H9 (cell line): ENCODE results near the gene DPY30. TPM values are rescaled to one million over a fixed set of nuclear protein-coding genes. Genes with fewer than 3 reads are reported as not detected.

Source experiments
- DNase-seq: peaks from one replicate; pipeline ENCODE4 v3.0.0-alpha.2; 2017
- H2AFZ ChIP-seq: one replicate; pipeline ENCODE4 v1.6.1; 2013; ENCODE audit warnings: mild to moderate bottlenecking, low read length, control low read depth, moderate library complexity
- H2AK5ac ChIP-seq: 2 replicates; pipeline ENCODE4 v1.6.1; 2013; ENCODE audit warnings: low read length, control low read depth, mixed read lengths; ENCODE audit not compliant: insufficient read length
- H2BK120ac ChIP-seq: one replicate; pipeline ENCODE4 v1.6.1; 2013; ENCODE audit warnings: low read depth, mild to moderate bottlenecking, low read length, control low read depth, inconsistent platforms; ENCODE audit not compliant: poor library complexity, severe bottlenecking
- H2BK12ac ChIP-seq: 2 replicates; pipeline ENCODE4 v1.6.1; 2013; ENCODE audit warnings: low read length, control low read depth, mixed read lengths, low read depth; ENCODE audit not compliant: insufficient read length
- H2BK15ac ChIP-seq: 2 replicates; pipeline ENCODE4 v1.6.1; 2013; ENCODE audit warnings: low read depth, low read length, control low read depth
- H2BK20ac ChIP-seq: one replicate; pipeline ENCODE4 v1.6.1; 2013; ENCODE audit warnings: low read depth, mild to moderate bottlenecking, low read length, control low read depth, inconsistent platforms; ENCODE audit not compliant: poor library complexity, severe bottlenecking
- H2BK5ac ChIP-seq: 2 replicates; pipeline ENCODE4 v1.6.1; 2013; ENCODE audit warnings: low read length, control low read depth, mixed read lengths; ENCODE audit not compliant: insufficient read length
- H3K14ac ChIP-seq: 2 replicates; pipeline ENCODE4 v1.6.1; 2013; ENCODE audit warnings: low read length, control low read depth; ENCODE audit not compliant: insufficient read depth
- H3K18ac ChIP-seq: 2 replicates; pipeline ENCODE4 v1.6.1; 2013; ENCODE audit warnings: low read depth, mild to moderate bottlenecking, mixed read lengths, low read length, control low read depth; ENCODE audit not compliant: insufficient read length
- H3K23ac ChIP-seq: 2 replicates; pipeline ENCODE4 v1.6.1; 2013; ENCODE audit warnings: low read length, control low read depth, mixed read lengths, low read depth; ENCODE audit not compliant: insufficient read length
- H3K23me2 ChIP-seq: 2 replicates; pipeline ENCODE4 v1.6.1; 2013; ENCODE audit warnings: low read depth, mild to moderate bottlenecking, mixed read lengths, low read length, control low read depth; ENCODE audit not compliant: insufficient read length, poor library complexity, severe bottlenecking
- H3K27ac ChIP-seq: 2 replicates; pipeline ENCODE4 v1.5.1; 2013; ENCODE audit warnings: low read length, control low read depth, mixed read lengths, low read depth; ENCODE audit not compliant: insufficient read length
- H3K27me3 ChIP-seq: 2 replicates; pipeline ENCODE4 v1.6.1; 2013; ENCODE audit warnings: low read length, control low read depth, inconsistent platforms; ENCODE audit not compliant: insufficient read depth
- H3K4ac ChIP-seq: 2 replicates; pipeline ENCODE4 v1.6.1; 2013; ENCODE audit warnings: low read depth, mild to moderate bottlenecking, control low read depth, inconsistent platforms, low read length, moderate library complexity
- H3K4me1 ChIP-seq: 2 replicates; pipeline ENCODE4 v1.6.1; 2013; ENCODE audit warnings: low read length, control low read depth, inconsistent platforms; ENCODE audit not compliant: insufficient read depth
- H3K4me2 ChIP-seq: 2 replicates; pipeline ENCODE4 v1.6.1; 2013; ENCODE audit warnings: low read length, control low read depth, mixed read lengths; ENCODE audit not compliant: insufficient read length, insufficient read depth
- H3K56ac ChIP-seq: 2 replicates; pipeline ENCODE4 v1.6.1; 2013; ENCODE audit warnings: low read depth, mild to moderate bottlenecking, mixed read lengths, low read length, control low read depth; ENCODE audit not compliant: insufficient read length
- H3K79me1 ChIP-seq: 2 replicates; pipeline ENCODE4 v1.6.1; 2013; ENCODE audit warnings: low read depth, mild to moderate bottlenecking, moderate library complexity, low read length, control low read depth, inconsistent platforms; ENCODE audit not compliant: insufficient read depth, poor library complexity, severe bottlenecking
- H3K79me2 ChIP-seq: 2 replicates; pipeline ENCODE4 v1.6.1; 2013; ENCODE audit warnings: low read length, control low read depth, inconsistent platforms; ENCODE audit not compliant: insufficient read depth
- H3K9ac ChIP-seq: 2 replicates; pipeline ENCODE4 v1.6.1; 2013; ENCODE audit warnings: low read length, control low read depth, mixed read lengths; ENCODE audit not compliant: insufficient read length; ENCODE audit errors: extremely low read depth
- H3K9me3 ChIP-seq: one replicate; pipeline ENCODE4 v1.6.1; 2013; ENCODE audit warnings: low read depth, low read length, inconsistent platforms; ENCODE audit not compliant: control insufficient read depth
- H3T11ph ChIP-seq: one replicate; pipeline ENCODE4 v1.6.1; 2013; ENCODE audit warnings: mild to moderate bottlenecking, low read length, control low read depth, inconsistent platforms
- H4K20me1 ChIP-seq: one replicate; pipeline ENCODE4 v1.6.1; 2013; ENCODE audit not compliant: control insufficient read depth, insufficient read length, insufficient read depth
- H4K5ac ChIP-seq: 2 replicates; pipeline ENCODE4 v1.6.1; 2013; ENCODE audit warnings: low read depth, mild to moderate bottlenecking, mixed read lengths, low read length, control low read depth; ENCODE audit not compliant: insufficient read length
- H4K8ac ChIP-seq: replicated peaks from 2 replicates; pipeline ENCODE4 v1.6.1; 2013; ENCODE audit warnings: low read length, control low read depth, mixed read lengths, low read depth; ENCODE audit not compliant: insufficient read length
- H4K91ac ChIP-seq: 2 replicates; pipeline ENCODE4 v1.6.1; 2013; ENCODE audit warnings: low read depth, mild to moderate bottlenecking, moderate library complexity, mixed read lengths, low read length, control low read depth; ENCODE audit not compliant: insufficient read length
- H3K27ac Mint-ChIP-seq, 3 experiments: 2 replicates in 2 of 3; 3 replicates in 1 of 3; pipeline ENCODE4 v1.8.0; 2020 to 2021; ENCODE audit warnings: mixed read lengths in 3 of 3, mild to moderate bottlenecking in 1 of 3, moderate library complexity in 1 of 3
- H3K27me3 Mint-ChIP-seq: 2 replicates; pipeline ENCODE4 v1.8.0; 2021; ENCODE audit warnings: low read depth, mild to moderate bottlenecking, moderate library complexity, mixed read lengths
- H3K36me3 Mint-ChIP-seq, 3 experiments: 2 replicates in 2 of 3; 3 replicates in 1 of 3; pipeline ENCODE4 v1.8.0; 2020 to 2021; ENCODE audit warnings: low read depth in 3 of 3, mixed read lengths in 3 of 3; ENCODE audit not compliant: insufficient read depth in 1 of 3
- H3K4me1 Mint-ChIP-seq, 2 experiments: 2 replicates each; pipeline ENCODE4 v1.8.0; 2020; ENCODE audit warnings: mixed read lengths in 2 of 2
- H3K4me3 Mint-ChIP-seq, 2 experiments: 2 replicates in 1 of 2; 3 replicates in 1 of 2; pipeline ENCODE4 v1.8.0; 2020 to 2021; ENCODE audit warnings: mild to moderate bottlenecking in 2 of 2, mixed read lengths in 2 of 2, moderate library complexity in 1 of 2
- H3K9me3 Mint-ChIP-seq, 2 experiments: 2 replicates in 1 of 2; 3 replicates in 1 of 2; pipeline ENCODE4 v1.8.0; 2020; ENCODE audit warnings: mild to moderate bottlenecking in 2 of 2, mixed read lengths in 2 of 2, moderate library complexity in 1 of 2
- WGBS: extraction: QIAGEN DNeasy Blood & Tissue Kit; methylation state at CpG from one replicate; pipeline ENCODE4 v1.1.7; 2013; ENCODE audit warnings: missing lambda C conversion rate, low lambda C conversion rate, mixed read lengths; ENCODE audit not compliant: insufficient read length; ENCODE audit errors: extremely low coverage; 5-methylcytosine and 5-hydroxymethylcytosine counted together
- total RNA-seq: library from RNA; stranded (reverse); gene quantifications from 2 replicates; pipeline ENCODE4 v1.2.1, GENCODE V29; 2021
- TF ChIP-seq, protein P1 (sequence below): fragments of 200-600 bp; sonication (generic); conservative IDR thresholded peaks from 3 replicates; pipeline ENCODE4 v1.8.0; 2021; ENCODE audit warnings: antibody characterized with exemption, mild to moderate bottlenecking

Gene DPY30
- total RNA-seq, 1 experiment from 2014 or later = 148 TPM

DNA sequence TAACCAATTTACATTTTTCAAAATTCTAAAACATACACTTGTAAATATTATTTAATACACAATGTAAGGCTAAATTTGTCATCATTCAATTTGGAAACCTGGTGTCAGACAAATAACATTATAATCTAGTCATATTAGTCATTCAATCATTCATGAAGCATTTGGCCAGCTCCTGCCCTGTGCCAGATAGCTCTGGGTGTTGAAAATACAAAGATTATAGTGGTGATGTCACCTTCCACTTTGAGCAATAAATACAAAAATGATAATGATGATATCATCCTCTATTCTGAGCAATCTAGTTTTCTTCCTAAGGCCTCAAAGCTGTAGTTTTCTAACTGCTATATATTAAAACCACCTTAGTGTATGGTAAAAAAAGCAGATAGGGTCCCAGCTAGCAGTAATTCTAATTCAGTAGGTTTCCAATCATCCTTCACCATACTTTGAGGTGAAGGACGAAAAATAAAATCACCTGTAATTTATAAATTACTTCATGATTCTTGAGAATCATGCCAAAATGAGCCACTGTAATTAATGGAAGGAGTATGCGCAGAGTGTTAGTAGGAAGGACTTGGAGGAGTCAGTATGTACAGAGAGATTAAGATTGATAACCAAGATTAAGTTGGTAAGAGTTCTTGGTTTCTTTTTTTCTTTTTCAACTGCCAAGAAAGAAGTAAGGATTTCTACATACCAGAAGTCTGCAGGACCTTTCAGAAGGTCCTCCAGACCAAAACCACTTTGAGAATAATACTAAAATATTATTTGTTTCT is 52.0 kb downstream of the DPY30 start:
- Histone ChIP-seq H3K23ac (no peak overlapping the region), H2AFZ (no peak overlapping the region), H3K23me2 (no peaks in the 10 kb centered on the region), H3K79me2 (peaks cover 5% of the 10 kb centered on the region; the same call in 1 of the 2 replicates), H3K56ac (no peak overlapping the region), H3K18ac (no peak overlapping the region), H2BK120ac (no peak overlapping the region), H3K4me2 (no peak overlapping the region), H4K20me1 (no peaks in the 10 kb centered on the region), H3K9me3 (no peaks in the 10 kb centered on the region), H3K4me1 (no peaks in the 10 kb centered on the region; the same call in 1 of the 2 replicates), H2BK12ac (no peak overlapping the region), H3K4ac (no peak overlapping the region), H2BK5ac (no peak overlapping the region), H4K8ac (no peak overlapping the region), H2AK5ac (no peak overlapping the region), H3T11ph (no peak overlapping the region), H2BK20ac (no peak overlapping the region), H2BK15ac (no peak overlapping the region), H3K27me3 (no peaks in the 10 kb centered on the region), H3K9ac (no peak overlapping the region), H4K91ac (no peak overlapping the region), H3K79me1 (peaks cover 11% of the 10 kb centered on the region), H3K14ac (no peak overlapping the region), H4K5ac (no peak overlapping the region), H3K27ac (no peak overlapping the region)
- DNase-seq = no peak
- H3K4me1 Mint-ChIP-seq = peaks cover 0 to 4% of the 10 kb centered on the region in 2 experiments
- H3K9me3 Mint-ChIP-seq = no peaks in the 10 kb centered on the region
- peaks cover 0 to 2% (median 0%) of the 10 kb centered on the region in 3 experiments; a peak in 2 of 7 replicates for H3K36me3 Mint-ChIP-seq
- no peaks in the 10 kb centered on the region for H3K27me3 Mint-ChIP-seq
- no peak overlapping the region for H3K4me3 Mint-ChIP-seq
- TF ChIP-seq, protein P1, sequence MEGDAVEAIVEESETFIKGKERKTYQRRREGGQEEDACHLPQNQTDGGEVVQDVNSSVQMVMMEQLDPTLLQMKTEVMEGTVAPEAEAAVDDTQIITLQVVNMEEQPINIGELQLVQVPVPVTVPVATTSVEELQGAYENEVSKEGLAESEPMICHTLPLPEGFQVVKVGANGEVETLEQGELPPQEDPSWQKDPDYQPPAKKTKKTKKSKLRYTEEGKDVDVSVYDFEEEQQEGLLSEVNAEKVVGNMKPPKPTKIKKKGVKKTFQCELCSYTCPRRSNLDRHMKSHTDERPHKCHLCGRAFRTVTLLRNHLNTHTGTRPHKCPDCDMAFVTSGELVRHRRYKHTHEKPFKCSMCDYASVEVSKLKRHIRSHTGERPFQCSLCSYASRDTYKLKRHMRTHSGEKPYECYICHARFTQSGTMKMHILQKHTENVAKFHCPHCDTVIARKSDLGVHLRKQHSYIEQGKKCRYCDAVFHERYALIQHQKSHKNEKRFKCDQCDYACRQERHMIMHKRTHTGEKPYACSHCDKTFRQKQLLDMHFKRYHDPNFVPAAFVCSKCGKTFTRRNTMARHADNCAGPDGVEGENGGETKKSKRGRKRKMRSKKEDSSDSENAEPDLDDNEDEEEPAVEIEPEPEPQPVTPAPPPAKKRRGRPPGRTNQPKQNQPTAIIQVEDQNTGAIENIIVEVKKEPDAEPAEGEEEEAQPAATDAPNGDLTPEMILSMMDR = no peak
- H3K27ac Mint-ChIP-seq = 0 out of 7 replicates have a peak overlapping the region, but pooled peaks of 1 of the 3 experiments have one; percentile 2
- no CpG with 5 or more reads among the region's 2 CpGs for WGBS
